HepG2 (cell line): Measurements from ENCODE around the gene MOBP.

ENCODE experiments used
- ARID2 ChIP-seq: sonication (generic); formaldehyde crosslinking; IDR thresholded peaks from 2 replicates; pipeline ENCODE4 v1.8.1; 2022; ENCODE audit warnings: mild to moderate bottlenecking, missing genetic modification reagents, borderline replicate concordance
- ETV6 ChIP-seq: sonication (generic); formaldehyde crosslinking; conservative IDR thresholded peaks from 2 replicates; pipeline ENCODE4 v1.4.0; 2020; ENCODE audit warnings: missing genetic modification reagents
- NKX3-1 ChIP-seq: sonication (generic); formaldehyde crosslinking; IDR thresholded peaks from 2 replicates; pipeline ENCODE4 v1.5.0; 2020; ENCODE audit warnings: missing genetic modification reagents
- ZNF30 ChIP-seq: sonication (generic); formaldehyde crosslinking; IDR thresholded peaks from 2 replicates; pipeline ENCODE4 v1.5.0; 2020; ENCODE audit warnings: mild to moderate bottlenecking, missing genetic modification reagents
- TF ChIP-seq, protein P1 (sequence below), 2 experiments: sonication (generic) in 1 of 2; formaldehyde crosslinking in 1 of 2; IDR thresholded peaks; 2 replicates each; pipeline versions ENCODE4 v1.6.1 to v1.9.0; 2014 to 2022; ENCODE audit warnings: antibody characterized with exemption in 1 of 2, borderline replicate concordance in 1 of 2, inconsistent platforms in 1 of 2, low read depth in 1 of 2, missing genetic modification reagents in 1 of 2
- TF ChIP-seq, protein P2 (sequence below): sonication (generic); formaldehyde crosslinking; IDR thresholded peaks from 2 replicates; pipeline ENCODE4 v1.8.0; 2022; ENCODE audit warnings: mild to moderate bottlenecking, missing genetic modification reagents; ENCODE audit not compliant: insufficient replicate concordance
- TF ChIP-seq, protein P3 (sequence below): sonication (generic); formaldehyde crosslinking; IDR thresholded peaks from 2 replicates; pipeline ENCODE4 v1.5.0; 2020; ENCODE audit warnings: mild to moderate bottlenecking, missing genetic modification reagents, moderate library complexity

DNA sequence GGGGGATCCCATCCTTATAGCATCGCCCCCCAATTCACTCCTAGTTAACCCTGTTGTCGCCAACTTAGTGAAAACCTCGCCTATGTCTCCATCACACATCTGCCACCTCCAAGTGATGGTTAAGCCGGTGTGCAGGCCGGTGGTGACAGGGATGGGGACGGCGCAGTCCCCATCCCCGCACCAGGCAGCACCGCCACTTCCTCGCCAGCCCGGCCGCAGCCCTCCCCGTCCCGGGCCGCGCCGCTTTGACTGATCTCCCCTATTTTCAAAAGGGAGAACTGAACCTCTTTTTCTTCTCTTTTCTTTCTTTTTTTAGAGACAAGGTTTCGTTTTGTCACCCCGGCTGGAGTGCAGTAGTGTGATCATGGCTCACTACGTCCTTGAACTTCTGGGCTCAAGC, 11.3 kb upstream of the MOBP start:
- TF ChIP-seq, protein P1, sequence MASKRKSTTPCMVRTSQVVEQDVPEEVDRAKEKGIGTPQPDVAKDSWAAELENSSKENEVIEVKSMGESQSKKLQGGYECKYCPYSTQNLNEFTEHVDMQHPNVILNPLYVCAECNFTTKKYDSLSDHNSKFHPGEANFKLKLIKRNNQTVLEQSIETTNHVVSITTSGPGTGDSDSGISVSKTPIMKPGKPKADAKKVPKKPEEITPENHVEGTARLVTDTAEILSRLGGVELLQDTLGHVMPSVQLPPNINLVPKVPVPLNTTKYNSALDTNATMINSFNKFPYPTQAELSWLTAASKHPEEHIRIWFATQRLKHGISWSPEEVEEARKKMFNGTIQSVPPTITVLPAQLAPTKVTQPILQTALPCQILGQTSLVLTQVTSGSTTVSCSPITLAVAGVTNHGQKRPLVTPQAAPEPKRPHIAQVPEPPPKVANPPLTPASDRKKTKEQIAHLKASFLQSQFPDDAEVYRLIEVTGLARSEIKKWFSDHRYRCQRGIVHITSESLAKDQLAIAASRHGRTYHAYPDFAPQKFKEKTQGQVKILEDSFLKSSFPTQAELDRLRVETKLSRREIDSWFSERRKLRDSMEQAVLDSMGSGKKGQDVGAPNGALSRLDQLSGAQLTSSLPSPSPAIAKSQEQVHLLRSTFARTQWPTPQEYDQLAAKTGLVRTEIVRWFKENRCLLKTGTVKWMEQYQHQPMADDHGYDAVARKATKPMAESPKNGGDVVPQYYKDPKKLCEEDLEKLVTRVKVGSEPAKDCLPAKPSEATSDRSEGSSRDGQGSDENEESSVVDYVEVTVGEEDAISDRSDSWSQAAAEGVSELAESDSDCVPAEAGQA (IDR thresholded peaks at IDR 0.05; ENCODE audit: low read depth): no peak
- TF ChIP-seq, protein P1 (CRISPR knock-in tag; IDR thresholded peaks at IDR 0.05; ENCODE audit: borderline replicate concordance): no peak
- TF ChIP-seq, protein P2, sequence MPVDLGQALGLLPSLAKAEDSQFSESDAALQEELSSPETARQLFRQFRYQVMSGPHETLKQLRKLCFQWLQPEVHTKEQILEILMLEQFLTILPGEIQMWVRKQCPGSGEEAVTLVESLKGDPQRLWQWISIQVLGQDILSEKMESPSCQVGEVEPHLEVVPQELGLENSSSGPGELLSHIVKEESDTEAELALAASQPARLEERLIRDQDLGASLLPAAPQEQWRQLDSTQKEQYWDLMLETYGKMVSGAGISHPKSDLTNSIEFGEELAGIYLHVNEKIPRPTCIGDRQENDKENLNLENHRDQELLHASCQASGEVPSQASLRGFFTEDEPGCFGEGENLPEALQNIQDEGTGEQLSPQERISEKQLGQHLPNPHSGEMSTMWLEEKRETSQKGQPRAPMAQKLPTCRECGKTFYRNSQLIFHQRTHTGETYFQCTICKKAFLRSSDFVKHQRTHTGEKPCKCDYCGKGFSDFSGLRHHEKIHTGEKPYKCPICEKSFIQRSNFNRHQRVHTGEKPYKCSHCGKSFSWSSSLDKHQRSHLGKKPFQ (CRISPR knock-in tag): no peak
- TF ChIP-seq, protein P3, sequence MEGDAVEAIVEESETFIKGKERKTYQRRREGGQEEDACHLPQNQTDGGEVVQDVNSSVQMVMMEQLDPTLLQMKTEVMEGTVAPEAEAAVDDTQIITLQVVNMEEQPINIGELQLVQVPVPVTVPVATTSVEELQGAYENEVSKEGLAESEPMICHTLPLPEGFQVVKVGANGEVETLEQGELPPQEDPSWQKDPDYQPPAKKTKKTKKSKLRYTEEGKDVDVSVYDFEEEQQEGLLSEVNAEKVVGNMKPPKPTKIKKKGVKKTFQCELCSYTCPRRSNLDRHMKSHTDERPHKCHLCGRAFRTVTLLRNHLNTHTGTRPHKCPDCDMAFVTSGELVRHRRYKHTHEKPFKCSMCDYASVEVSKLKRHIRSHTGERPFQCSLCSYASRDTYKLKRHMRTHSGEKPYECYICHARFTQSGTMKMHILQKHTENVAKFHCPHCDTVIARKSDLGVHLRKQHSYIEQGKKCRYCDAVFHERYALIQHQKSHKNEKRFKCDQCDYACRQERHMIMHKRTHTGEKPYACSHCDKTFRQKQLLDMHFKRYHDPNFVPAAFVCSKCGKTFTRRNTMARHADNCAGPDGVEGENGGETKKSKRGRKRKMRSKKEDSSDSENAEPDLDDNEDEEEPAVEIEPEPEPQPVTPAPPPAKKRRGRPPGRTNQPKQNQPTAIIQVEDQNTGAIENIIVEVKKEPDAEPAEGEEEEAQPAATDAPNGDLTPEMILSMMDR (CRISPR knock-in tag): no peak
- no peak for TF ChIP-seq NKX3-1 (CRISPR knock-in tag)
- TF ChIP-seq ETV6: no peak
- TF ChIP-seq ZNF30 (CRISPR knock-in tag): no peak
- TF ChIP-seq ARID2 (CRISPR knock-in tag): no peak
